SK-N-SH treated with all-trans-retinoic acid at 6 μM for 48 hours (cell line): ENCODE results near the gene CCR5AS.

Source experiments
- ATAC-seq: fragments of 200-7000 bp; cut with Tn5 transposase; 3 replicates; pipeline ENCODE4 v1.9.1; 2020; ENCODE audit warnings: mild to moderate bottlenecking, moderate library complexity
- ARNTL ChIP-seq: fragments of 450-650 bp; formaldehyde crosslinking; IDR thresholded peaks from 2 replicates; pipeline ENCODE4 v1.5.0; 2020; ENCODE audit warnings: low read depth, mild to moderate bottlenecking, moderate library complexity, borderline replicate concordance
- BACH2 ChIP-seq: fragments of 250-450 bp; sonication (Bioruptor Pico); IDR thresholded peaks from 2 replicates; pipeline ENCODE4 v1.9.0; 2021; ENCODE audit warnings: mild to moderate bottlenecking, borderline replicate concordance
- CREB5 ChIP-seq: fragments of 250-450 bp; sonication (Bioruptor Pico); IDR thresholded peaks from 2 replicates; pipeline ENCODE4 v1.5.1; 2020; ENCODE audit warnings: low read depth, mild to moderate bottlenecking, moderate library complexity
- CSDC2 ChIP-seq: fragments of 250-450 bp; sonication (Bioruptor Pico); IDR thresholded peaks from 2 replicates; pipeline ENCODE4 v1.5.0; 2020; ENCODE audit warnings: mild to moderate bottlenecking, moderate library complexity
- CSRNP3 ChIP-seq: fragments of 250-450 bp; sonication (Bioruptor Pico); IDR thresholded peaks from 2 replicates; pipeline ENCODE4 v1.5.1; 2021; ENCODE audit warnings: mild to moderate bottlenecking, moderate library complexity
- ESRRG ChIP-seq: fragments of 250-450 bp; sonication (Bioruptor Pico); IDR thresholded peaks from 2 replicates; pipeline ENCODE4 v1.6.1; 2021; ENCODE audit warnings: mild to moderate bottlenecking
- GLIS3 ChIP-seq: fragments of 250-450 bp; sonication (Bioruptor Pico); IDR thresholded peaks from 2 replicates; pipeline ENCODE4 v1.5.0; 2020; ENCODE audit warnings: mild to moderate bottlenecking, moderate library complexity
- ISL1 ChIP-seq: fragments of 250-450 bp; sonication (Bioruptor Pico); IDR thresholded peaks from 2 replicates; pipeline ENCODE4 v2.1.2; 2022; ENCODE audit warnings: mild to moderate bottlenecking, moderate library complexity
- OSR1 ChIP-seq: fragments of 250-450 bp; sonication (Bioruptor Pico); IDR thresholded peaks from 2 replicates; pipeline ENCODE4 v1.8.0; 2022; ENCODE audit warnings: moderate library complexity, mild to moderate bottlenecking, inconsistent platforms
- PATZ1 ChIP-seq: fragments of 250-450 bp; sonication (Bioruptor Pico); IDR thresholded peaks from 2 replicates; pipeline ENCODE4 v1.8.0; 2020; ENCODE audit warnings: mild to moderate bottlenecking, moderate library complexity, borderline replicate concordance
- POU6F1 ChIP-seq: fragments of 250-450 bp; sonication (Bioruptor Pico); IDR thresholded peaks from 2 replicates; pipeline ENCODE4 v1.8.0; 2021; ENCODE audit warnings: low read depth, mild to moderate bottlenecking, moderate library complexity, borderline replicate concordance
- PPARA ChIP-seq: fragments of 250-450 bp; sonication (Bioruptor Pico); IDR thresholded peaks from 2 replicates; pipeline ENCODE4 v1.5.0; 2020; ENCODE audit warnings: mild to moderate bottlenecking, borderline replicate concordance
- RARB ChIP-seq: fragments of 250-450 bp; sonication (Bioruptor Pico); IDR thresholded peaks from 2 replicates; pipeline ENCODE4 v1.8.0; 2021; ENCODE audit warnings: mild to moderate bottlenecking, moderate library complexity
- SNAI2 ChIP-seq: fragments of 250-450 bp; sonication (Bioruptor Pico); IDR thresholded peaks from 2 replicates; pipeline ENCODE4 v1.5.0; 2020; ENCODE audit warnings: mild to moderate bottlenecking, moderate library complexity
- TCF4 ChIP-seq: fragments of 250-450 bp; sonication (Bioruptor Pico); IDR thresholded peaks from 2 replicates; pipeline ENCODE4 v1.8.0; 2021; ENCODE audit warnings: mild to moderate bottlenecking, moderate library complexity, borderline replicate concordance
- TOX ChIP-seq: fragments of 250-450 bp; sonication (Bioruptor Pico); IDR thresholded peaks from 2 replicates; pipeline ENCODE4 v1.8.0; 2021; ENCODE audit warnings: mild to moderate bottlenecking, moderate library complexity, borderline replicate concordance
- TSHZ2 ChIP-seq: fragments of 250-450 bp; sonication (Bioruptor Pico); IDR thresholded peaks from 2 replicates; pipeline ENCODE4 v1.5.0; 2020; ENCODE audit warnings: mild to moderate bottlenecking, moderate library complexity
- ZC3H10 ChIP-seq: fragments of 250-450 bp; sonication (Bioruptor Pico); IDR thresholded peaks from 2 replicates; pipeline ENCODE4 v1.5.1; 2021; ENCODE audit warnings: mild to moderate bottlenecking, moderate library complexity
- ZFP3 ChIP-seq: fragments of 250-450 bp; sonication (Bioruptor Pico); IDR thresholded peaks from 2 replicates; pipeline ENCODE4 v1.5.0; 2020; ENCODE audit warnings: mild to moderate bottlenecking, moderate library complexity
- ZNF565 ChIP-seq: fragments of 450-650 bp; formaldehyde crosslinking; conservative IDR thresholded peaks from 2 replicates; pipeline ENCODE4 v1.5.0; 2020; ENCODE audit warnings: low read depth, mild to moderate bottlenecking, moderate library complexity
- ZNF70 ChIP-seq: fragments of 450-650 bp; formaldehyde crosslinking; IDR thresholded peaks from 2 replicates; pipeline ENCODE4 v1.5.0; 2020; ENCODE audit warnings: mild to moderate bottlenecking, moderate library complexity

The CCR5AS gene

GRCh38 chr3:46321461-46322104 is 85.3 kb downstream of the CCR5AS start:
- no peak for ATAC-seq
- no peak for TF ChIP-seq TSHZ2 (CRISPR knock-in tag)
- TF ChIP-seq ZC3H10 (CRISPR knock-in tag): no peak
- TF ChIP-seq TOX (CRISPR knock-in tag): no peak
- TF ChIP-seq ZNF70 (CRISPR knock-in tag): no peak
- no peak for TF ChIP-seq OSR1 (CRISPR knock-in tag)
- TF ChIP-seq ESRRG (CRISPR knock-in tag): no peak
- TF ChIP-seq BACH2 (CRISPR knock-in tag): no peak
- TF ChIP-seq RARB: no peak
- TF ChIP-seq CSRNP3 (CRISPR knock-in tag): no peak
- no peak for TF ChIP-seq POU6F1 (CRISPR knock-in tag)
- TF ChIP-seq PATZ1 (CRISPR knock-in tag): no peak
- no peak for TF ChIP-seq ZFP3 (CRISPR knock-in tag)
- TF ChIP-seq ISL1 (CRISPR knock-in tag): no peak
- no peak for TF ChIP-seq ARNTL (CRISPR knock-in tag)
- TF ChIP-seq SNAI2 (CRISPR knock-in tag): no peak
- TF ChIP-seq GLIS3 (CRISPR knock-in tag): no peak
- no peak for TF ChIP-seq ZNF565
- TF ChIP-seq CREB5 (CRISPR knock-in tag): no peak
- no peak for TF ChIP-seq CSDC2
- no peak for TF ChIP-seq TCF4 (CRISPR knock-in tag)

GRCh38 chr3:46318207-46318927 is 88.5 kb downstream of the CCR5AS start:
- no peak for ATAC-seq
- TF ChIP-seq BACH2 (CRISPR knock-in tag) (no peak), PPARA (CRISPR knock-in tag) (no peak), ISL1 (CRISPR knock-in tag) (no peak), POU6F1 (CRISPR knock-in tag) (no peak), ZC3H10 (CRISPR knock-in tag) (no peak)
- TF ChIP-seq, all 23 proteins: peak for 0
